Astrocyte of the cerebellum (primary cell): Measurements from ENCODE around the gene PRDM7.

Experiments
- DNase-seq: peaks from one replicate; pipeline ENCODE4 v3.0.0-alpha.2; 2011; ENCODE audit warnings: low read depth
- H3K4me3 ChIP-seq: 2 replicates; pipeline ENCODE4 v1.5.1; 2011; ENCODE audit warnings: mild to moderate bottlenecking, low read depth, low read length, moderate library complexity
- CTCF ChIP-seq: IDR thresholded peaks from 2 replicates; pipeline ENCODE4 v1.5.1; 2012; ENCODE audit warnings: low read length, low read depth, moderate library complexity, mild to moderate bottlenecking; ENCODE audit errors: missing control alignments
- in situ Hi-C: cut with HindIII; loops from 2 replicates; pipeline ENCODE4 v1.10.0; 2017; ENCODE audit warnings: low sequenced_read_pairs

The PRDM7 gene

GRCh38 chr16:90020260-90020837 lies 56.8 kb downstream of the PRDM7 start:
- peak overlapping the region; percentile 56 for H3K4me3 ChIP-seq
- TF ChIP-seq CTCF: no peak
- in situ Hi-C loops: no loop called here
- DNase-seq: no peak

DNA sequence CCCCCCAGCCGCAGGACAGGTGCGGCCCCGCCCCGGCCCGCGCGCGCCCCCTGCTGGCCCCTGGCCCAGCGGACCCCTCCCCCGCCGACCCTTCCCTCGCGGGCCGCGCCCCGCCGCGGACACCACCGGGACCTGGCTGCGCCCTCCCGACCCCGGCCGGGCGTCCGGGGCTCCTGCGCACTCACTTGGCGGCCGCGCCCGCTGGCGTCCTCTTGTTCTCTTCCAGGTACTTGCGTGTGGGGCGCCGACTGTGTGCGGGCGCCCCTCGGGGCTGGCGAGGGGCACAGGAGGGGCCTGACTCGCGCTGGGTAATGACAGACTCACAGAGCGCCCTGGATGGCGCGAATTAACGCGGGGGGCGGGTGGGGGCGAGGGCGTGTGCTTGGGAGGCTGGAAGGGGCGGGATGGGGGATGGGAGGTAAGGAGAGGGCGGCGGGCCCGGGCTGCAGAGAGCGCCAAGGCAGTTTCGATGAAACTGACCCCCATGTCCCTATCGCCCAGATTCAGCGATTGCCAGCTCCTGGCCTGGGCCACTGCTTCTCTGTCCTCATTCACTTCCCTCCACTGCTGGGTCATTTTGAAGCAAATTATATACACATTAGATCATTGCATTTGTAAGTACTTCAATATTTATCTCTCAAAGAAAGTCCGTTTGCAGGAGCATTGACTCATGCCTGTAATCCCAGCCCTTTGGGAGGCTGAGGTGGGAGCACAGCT lies 57.4 kb downstream of the PRDM7 start:
- in situ Hi-C loops: no loop called here
- DNase-seq: peak; percentile 55

GRCh38 chr16:90018652-90019542 lies 58.2 kb downstream of the PRDM7 start, which contains the start of gene DBNDD1:
Gene DBNDD1, minus strand, starts transcription at chr16:90019456. Its CDS starts 115 bp downstream, at chr16:90019341.
- DNase-seq: no peak
- TF ChIP-seq CTCF: no peak
- in situ Hi-C loops: no loop called here
- H3K4me3 ChIP-seq: peak within 1 kb of the TSS; percentile 57

More for the DNA sequence above, 57.4 kb downstream of the PRDM7 start:
- H3K4me3 ChIP-seq: peak overlapping the region; percentile 56
- TF ChIP-seq CTCF: no peak

- no peak for TF ChIP-seq CTCF
Measured at GRCh38 chr16:90018297-90018651, 58.9 kb downstream of the PRDM7 start.

DNA sequence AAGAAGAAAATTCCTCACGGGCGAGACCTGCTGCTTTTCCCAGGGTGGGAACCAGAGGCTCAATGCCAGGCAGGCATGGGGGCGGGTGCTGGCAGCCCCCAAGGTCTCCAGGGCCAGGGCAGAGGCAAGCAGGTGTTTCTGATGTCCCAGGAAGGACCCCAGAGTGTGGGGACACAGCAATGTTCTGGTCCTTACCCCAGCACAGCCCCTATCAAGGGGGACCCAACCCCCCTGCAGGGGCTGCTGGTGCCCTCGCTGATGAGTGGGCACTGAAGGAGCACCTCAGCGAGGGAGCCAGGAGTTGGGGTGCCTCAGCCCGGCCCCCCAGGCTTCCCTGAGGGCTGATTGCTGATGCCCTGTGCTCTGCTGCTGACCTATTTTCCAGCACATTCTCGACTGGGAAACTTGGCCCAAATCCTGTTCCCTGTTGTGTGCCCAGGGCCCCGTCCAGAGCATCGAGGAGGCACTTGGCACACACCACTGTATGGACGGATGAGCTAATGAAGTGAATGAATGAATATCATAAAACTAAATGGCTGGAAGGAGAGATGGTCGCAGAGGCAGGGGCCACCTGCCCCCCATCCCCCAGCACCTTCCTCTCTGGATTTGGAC lies 60.7 kb downstream of the PRDM7 start:
- no peak for DNase-seq
- in situ Hi-C loops: no loop called here
- no peak overlapping the region for H3K4me3 ChIP-seq
- no peak for TF ChIP-seq CTCF

More at GRCh38 chr16:90018297-90018651, 58.9 kb downstream of the PRDM7 start:
- peak overlapping the region; percentile 57 for H3K4me3 ChIP-seq
- in situ Hi-C loops: no loop called here
- DNase-seq: no peak
